Measurements from ENCODE around the gene FOSL1. TPM values are rescaled to one million over a fixed set of nuclear protein-coding genes. Genes with fewer than 3 reads are reported as not detected.
A peak's percentile ranks its signal among the peaks of the same experiment; 100 is the strongest.

The FOSL1 gene
- total RNA-seq, 1 donor from 2014 or later, result not detected

- DNase-seq, result no peak
Measured at GRCh38 chr11:65863889-65864705, 36.1 kb downstream of the FOSL1 start.

DNA sequence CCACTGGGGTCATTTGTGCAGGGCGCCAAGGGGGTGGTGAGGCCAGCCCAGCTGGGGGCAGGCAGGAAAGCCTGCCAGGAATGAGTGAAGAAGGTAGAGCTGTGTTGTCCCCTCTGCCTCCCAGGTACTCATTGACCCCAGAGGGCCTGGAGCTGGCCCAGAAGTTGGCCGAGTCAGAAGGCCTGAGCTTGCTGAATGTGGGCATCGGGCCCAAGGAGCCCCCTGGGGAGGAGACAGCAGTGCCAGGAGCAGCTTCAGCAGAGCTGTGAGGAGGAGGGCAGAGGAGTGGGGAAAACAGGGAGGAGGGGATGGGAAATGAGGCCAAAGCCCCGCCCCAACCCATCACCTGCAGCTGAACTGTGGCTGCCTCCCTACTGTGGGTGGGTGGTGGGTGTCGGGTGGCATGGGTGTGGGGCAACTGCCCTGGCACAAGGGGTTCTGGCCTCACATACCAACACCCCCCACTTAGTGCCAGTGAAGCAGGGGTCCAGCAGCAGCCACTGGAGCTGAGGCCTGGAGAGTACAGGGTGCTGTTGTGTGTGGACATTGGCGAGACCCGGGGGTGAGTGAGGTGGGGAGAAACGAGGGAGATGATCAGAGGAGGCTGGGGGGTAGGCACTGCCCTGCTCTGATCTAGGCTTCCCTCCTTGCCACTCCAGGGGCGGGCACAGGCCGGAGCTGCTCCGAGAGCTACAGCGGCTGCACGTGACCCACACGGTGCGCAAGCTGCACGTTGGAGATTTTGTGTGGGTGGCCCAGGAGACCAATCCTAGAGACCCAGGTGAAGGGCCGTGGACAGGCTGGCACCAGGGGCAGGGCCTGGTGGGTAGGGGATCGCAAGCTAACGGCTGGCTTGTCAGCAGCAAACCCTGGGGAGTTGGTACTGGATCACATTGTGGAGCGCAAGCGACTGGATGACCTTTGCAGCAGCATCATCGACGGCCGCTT, 37.0 kb downstream of the FOSL1 start:
- no peak for DNase-seq

- DNase-seq, result no peak
Measured at GRCh38 chr11:65862191-65862735, 37.9 kb downstream of the FOSL1 start.

- no peak for DNase-seq
Measured at GRCh38 chr11:65861533-65862183, 38.5 kb downstream of the FOSL1 start.

DNA sequence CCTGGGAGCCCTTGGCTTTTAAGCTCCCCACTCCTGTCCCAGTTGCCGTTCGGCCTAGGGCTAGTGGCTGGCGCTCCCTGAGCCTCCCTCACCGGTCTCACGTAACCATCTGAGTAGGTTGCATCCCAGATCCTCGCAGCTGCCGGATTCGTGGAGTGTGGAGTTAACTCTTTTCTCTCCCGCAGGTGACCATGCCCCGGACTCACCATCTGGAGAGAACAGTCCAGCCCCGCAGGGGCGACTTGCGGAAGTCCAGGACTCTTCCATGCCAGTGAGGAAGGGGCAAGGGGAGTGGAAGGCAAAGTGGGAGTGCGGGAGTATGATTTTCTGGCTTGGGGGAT, 39.1 kb downstream of the FOSL1 start:
- DNase-seq, result no peak

GRCh38 chr11:65860278-65861164, 39.7 kb downstream of the FOSL1 start, which contains the start of gene MUS81:
Gene MUS81, plus strand, starts transcription at chr11:65860433. Its CDS starts 321 bp downstream, at chr11:65860754.
- peak; percentile 91 for DNase-seq

DNA sequence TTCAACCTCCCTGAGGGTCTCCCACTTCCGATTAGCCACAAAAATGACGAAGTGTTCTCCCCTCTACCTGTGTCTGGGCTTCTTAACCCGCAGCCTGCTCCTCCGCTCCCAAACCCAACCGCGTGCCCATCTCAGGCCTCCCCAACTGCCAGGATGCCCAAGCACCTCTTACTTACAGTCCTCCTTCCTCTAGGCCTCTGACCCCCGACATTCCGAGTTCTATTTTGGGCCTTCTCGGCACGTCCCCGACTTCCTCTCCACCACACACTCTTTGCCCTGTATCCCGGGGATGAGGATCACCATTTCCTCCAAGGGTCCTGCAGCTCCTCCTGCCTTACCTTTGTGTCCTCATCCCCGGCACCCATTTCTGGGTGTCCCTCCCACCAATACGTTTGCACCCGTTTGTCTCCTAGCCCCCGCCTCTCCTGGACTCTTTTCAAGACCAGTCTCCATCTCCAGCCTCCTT, 40.3 kb downstream of the FOSL1 start:
- no peak for DNase-seq

DNA sequence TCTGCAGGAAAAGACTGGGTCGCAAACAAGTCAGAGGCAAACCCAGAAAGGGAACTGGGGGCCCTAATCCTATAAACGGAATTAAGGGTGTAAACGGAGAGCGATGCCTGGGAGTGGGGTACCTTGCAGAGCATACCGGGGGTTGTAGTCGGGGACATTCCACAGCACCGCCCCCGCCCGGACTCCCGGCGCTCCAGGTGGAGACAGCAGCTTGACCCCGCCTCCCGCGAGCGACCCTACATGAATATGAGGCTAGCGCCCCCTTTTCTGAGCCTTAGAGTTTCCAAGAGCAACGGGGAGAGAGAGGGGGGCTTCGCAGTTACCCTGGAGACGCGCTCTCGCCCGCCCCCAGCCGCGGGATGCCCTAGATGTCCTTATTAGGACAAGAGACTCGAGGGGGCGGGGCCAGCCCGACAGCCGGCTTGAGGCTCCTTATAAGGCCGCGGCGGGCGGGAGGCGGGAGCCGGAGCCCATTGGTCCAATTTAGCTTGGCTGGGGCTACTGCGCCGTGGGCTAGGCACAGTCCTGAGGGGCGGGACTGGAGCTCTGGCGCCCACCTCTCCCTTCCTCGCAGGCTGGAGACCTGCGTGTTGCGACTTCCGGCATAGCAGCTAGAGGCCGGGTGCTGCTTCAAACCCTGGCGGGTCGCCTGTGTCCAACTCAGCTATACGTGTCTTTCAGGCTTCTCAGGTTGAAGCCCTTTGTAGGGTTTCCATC, 40.9 kb downstream of the FOSL1 start:
- DNase-seq, result peak; percentile 96

DNA sequence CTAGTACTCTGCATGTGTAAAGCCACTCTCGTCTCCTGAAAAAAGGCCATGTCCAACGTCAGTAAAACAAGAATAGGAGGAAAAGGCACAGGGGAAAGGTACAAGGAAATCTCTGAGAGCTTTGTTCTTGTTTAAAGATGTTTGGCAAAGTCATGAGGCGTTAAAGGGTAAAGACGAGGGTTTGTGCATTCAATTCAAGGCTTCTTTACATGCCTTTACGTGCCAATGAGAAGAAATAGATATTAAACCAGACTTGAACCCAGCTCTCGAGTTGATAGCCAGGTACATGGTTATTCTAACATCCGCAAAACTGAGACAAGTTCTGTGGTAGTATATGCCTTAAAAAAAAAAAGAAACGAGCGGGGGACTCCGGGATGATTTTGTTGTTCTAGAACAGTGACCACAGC, 41.5 kb downstream of the FOSL1 start:
- DNase-seq, result no peak

DNA sequence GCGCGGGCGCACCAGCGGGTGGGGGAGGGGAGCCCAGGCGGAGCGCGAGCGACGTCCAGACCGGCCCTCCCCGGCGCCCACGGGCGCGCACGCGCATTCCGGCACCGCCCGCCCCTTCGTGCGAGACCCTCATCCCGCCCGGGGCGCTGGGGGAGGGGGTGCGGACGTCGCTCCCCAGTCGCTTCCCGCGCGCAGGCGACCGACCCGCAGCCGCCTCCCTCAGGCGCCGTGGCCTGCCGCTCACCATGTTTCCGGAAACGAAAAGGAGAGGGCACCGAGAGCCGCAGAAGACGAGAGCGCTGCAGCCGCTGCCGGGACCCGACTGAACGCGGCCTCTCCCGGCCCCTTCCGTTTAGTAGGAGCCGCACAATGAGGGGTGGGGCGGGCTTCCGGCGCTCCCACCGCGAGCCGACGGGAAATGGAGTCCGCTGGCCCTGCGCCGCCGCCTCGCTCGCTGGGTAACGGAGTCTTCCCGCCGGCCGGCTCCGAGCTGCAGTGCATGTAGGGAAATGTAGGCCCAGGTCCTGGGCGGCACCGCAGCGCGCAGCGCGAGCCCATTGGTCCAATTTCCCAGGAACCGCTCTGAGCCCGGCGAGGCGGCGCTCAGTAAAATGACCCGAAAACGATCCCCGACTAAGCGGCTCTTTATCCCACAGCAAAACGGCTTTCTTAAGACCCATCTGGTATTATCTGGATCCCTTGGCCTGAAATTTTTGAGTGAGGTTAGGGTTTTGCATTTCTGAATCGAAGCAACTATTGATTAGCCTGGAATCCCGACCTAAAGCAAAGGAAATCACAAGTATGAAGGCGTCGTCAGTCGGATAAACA, 42.1 kb downstream of the FOSL1 start, which contains the start of gene CFL1:
TSS of gene CFL1 (minus strand) at position 328 of the 828 bp plus-strand sequence. CDS start at position 247, 81 bp downstream.
- DNase-seq, result peak; percentile 97

GRCh38 chr11:65857500-65857852, 42.7 kb downstream of the FOSL1 start:
- DNase-seq, result peak; percentile 53

- peak; percentile 82 for DNase-seq
Measured at GRCh38 chr11:65856689-65857499, 43.3 kb downstream of the FOSL1 start.

DNA sequence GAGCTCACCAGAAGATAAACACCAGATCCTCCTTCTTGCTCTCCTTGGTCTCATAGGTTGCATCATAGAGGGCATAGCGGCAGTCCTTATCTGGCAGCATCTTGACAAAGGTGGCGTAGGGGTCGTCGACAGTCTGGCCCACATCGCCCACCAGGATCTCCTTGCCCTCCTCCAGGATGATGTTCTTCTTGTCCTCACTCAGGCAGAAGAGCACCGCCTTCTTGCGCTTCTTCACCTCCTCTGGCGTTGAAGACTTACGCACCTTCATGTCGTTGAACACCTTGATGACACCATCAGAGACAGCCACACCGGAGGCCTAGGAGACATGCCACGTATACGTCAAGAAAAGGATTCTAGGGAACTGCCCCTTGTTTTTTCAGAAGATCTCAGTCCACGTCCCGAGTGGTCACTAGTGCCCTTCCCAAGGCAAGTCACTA, 44.2 kb downstream of the FOSL1 start:
- DNase-seq, result no peak

DNA sequence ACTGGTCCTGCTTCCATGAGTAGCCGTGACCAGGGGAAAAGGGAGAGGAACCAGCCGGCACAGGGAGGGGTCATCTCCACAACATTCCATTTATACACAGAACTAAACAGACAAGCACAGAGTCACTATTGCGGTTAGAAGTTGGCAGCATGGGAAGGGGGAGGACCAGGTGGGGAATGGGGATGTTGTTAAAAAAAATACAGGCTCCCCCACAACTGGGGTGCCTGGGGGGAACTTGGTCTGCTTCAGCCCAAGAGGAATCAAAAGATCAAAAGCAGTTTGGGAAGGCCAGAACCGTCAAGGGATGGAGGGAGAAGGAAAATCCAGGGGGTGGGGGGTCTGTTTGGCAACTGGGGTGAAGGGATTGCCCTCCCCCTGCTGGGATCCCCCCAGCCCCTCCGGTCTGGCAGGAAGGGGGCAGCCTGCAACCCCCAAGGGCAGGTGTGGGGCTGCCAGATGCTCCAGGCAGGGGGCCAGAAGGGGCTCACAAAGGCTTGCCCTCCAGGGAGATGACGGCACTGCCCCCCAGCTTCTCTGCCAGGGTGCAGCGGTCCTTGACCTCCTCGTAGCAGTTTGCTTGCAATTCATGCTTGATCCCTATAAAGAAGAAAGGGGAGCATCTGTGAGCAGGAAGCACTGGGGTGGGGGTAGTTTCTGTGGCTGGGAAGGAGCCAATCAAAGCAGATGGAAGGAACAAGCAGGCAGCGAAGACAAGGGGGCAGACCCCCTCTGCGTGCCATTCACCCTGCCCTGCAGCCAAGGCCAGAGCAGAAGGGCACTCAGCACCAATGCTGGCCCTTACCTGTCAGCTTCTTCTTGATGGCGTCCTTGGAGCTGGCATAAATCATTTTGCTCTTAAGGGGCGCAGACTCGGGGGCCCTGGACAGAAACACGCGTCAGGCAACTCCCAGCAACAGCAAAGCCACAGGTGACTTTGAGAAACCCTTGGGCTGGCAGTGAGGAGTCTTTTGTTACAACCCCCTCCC, 45.0 kb downstream of the FOSL1 start:
- no peak for DNase-seq

DNA sequence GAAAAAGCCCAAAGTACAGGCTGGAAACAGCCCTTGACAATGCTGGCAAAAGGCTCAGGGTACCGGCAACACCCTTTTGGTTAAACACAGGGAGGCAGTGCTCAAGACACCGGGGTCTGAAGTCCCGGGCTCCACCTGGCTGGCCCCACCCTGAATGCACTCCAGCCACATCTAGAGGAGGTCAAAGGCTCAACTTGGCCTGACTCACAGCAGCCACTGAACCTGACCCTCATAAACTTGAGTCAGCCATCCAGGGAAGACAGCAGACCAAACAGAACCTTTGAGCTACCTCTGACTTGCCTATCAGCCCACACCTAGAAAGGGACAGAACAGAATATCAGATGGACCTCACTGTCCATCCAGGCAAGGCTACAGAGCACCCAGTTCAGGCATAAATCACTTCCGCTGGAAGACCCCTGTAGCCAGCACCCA, 46.0 kb downstream of the FOSL1 start:
- DNase-seq, result no peak

- no peak for DNase-seq
Measured at GRCh38 chr11:65853246-65853979, 46.8 kb downstream of the FOSL1 start.
